GM18867 (cell line): Measurements from ENCODE around the gene ACOX3.
A peak's percentile ranks its signal among the peaks of the same experiment; 100 is the strongest.
"Not testable (repeated sequence)": the region's sequence is repeated elsewhere in the genome, so short reads cannot be mapped to it uniquely, and the experiment has no call there.

Experiments
- ATAC-seq: cut with Tn5 transposase; IDR thresholded peaks from one replicate; pipeline ENCODE4 v1.9.1; 2021; ENCODE audit warnings: mild to moderate bottlenecking, moderate library complexity; ENCODE audit not compliant: unreplicated experiment

ACOX3 gene

DNA sequence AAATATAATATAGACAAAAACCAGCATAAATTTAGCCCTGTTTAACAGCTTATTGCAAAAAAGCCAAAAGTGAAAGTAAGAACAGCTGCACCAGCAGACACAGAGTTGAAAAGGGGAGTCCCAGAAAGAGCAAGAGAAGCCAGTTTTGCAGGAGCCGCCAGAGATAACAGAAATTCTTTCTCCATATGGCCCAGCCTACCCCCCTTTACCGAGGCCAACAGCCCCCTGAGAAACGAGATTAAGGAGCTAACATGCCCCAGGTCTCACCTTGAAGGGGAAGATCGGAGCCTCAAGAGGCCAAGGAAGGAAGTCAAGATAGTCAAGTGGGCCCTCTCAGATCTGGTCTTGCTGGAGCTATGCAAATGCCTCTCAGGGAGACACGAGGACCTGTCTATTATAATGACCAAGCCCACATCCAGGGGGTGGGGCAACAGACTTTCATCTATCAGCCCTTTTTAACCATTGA, 4.8 kb downstream of the ACOX3 start:
- peak; percentile 67 for ATAC-seq

DNA sequence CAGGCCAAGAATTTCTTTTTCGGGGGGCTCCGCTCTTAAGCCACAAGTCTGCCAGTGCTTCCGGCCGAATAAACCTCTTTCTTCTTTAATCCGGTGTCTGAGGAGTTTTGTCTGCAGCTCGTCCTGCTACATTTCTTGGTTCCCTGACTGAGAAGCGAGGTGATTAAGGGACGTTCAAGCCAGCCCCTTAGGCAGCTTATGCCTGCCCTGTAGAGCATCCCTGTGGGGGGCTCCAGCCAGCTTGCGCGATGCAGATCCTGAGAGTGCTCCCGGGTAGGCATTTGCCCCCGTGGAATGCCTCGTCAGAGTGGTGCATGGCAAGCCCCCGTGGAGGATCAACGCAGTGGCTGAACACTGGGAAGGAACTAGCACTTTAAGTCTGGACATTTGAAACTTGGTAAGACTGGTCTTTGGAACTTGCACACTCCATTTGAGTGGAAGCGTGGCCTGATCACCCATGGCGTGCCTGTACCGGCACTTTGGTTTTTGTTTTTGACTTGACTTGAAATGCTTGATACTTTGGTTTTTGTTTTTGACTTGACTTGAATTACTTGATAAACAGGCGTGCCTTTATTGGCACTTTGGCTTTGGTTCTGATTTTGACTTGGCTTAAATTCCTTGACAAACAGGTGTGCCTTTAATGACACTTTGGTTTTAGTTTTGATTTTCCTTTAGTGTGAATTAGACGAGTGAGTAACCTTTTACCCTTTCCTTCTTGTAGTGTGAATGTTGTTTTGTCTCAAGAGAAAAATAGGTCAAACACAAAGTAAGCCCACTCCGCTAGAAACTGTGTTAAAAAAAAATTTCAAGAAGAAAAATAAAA, 6.1 kb downstream of the ACOX3 start:
- no peak for ATAC-seq

DNA sequence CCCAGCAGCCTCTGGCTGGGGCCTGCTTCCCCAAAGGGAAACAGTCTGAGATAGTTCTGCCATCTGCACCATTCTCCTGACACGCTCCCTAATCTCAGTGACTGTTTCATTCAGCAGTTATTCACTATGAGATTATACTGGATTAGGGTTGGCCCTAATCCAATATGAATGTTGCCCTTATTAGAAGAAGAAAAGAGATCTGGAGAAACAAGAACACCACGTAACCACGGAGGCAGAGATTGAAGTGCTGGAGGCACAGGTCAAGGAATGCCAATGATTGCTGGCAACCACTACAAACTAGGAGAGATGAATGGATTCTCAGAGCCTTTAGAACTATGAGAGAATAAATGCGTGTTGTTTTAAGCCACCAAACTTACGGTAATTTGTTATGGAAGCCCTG, 7.4 kb downstream of the ACOX3 start:
- ATAC-seq, result no peak

DNA sequence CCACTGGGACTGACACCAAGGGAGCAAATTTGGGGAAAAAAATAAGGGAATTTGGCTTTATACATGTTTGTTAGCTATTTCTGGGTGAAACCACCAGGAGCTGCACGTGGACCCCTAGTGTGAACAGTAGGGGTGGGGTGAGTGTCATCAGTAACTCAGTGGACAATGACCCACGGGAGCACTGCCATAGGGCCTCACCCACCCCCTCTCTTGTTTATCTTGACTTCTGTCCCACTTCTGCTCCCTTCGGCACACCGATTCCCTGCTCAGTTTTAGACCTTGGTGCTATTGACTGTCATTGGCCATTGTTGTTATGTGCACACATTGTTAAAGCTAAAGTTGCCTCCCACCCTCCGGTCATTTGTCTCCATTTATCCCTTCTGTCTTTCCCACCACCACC, 9.0 kb downstream of the ACOX3 start:
- no peak for ATAC-seq

DNA sequence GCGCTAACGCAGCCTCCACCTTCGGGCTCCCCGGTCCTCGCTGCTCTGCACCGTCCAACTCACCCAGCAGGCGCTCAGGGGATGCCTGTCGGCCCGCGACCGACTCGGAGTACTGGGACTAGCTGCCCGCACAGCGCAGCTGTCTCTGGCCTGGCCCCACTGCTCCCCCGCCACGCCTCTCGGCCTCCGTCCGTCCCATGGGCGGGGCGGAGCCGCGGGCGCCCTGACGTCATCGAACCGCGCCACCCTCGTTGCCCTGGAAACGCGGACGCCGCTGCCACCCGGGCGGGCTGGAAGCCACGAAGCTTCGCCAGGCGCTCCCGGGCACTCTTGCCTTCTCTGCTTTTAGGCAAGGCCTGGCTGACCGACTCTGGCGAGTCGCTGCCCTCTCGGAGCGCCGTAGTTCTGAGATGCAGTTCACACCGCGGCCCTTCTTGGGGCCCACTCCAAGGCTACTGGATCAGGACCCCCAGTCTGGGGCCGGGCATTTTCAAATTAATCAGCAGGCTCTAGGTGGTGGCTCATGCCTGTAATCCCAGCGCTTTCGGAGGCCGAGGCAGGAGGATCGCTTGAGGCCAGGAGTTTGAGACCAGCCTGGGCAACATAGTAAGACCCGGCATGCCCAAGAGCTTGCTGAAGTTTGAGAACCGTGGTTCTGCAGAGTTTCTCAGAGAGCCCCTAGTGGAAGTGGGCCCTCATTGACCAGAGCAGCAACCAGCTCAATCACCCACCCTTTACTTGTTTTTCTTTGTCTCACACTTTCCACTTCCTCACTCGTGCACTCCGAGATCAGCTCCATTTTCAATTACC, 12.0 kb downstream of the ACOX3 start:
- ATAC-seq, result peak; percentile 93

DNA sequence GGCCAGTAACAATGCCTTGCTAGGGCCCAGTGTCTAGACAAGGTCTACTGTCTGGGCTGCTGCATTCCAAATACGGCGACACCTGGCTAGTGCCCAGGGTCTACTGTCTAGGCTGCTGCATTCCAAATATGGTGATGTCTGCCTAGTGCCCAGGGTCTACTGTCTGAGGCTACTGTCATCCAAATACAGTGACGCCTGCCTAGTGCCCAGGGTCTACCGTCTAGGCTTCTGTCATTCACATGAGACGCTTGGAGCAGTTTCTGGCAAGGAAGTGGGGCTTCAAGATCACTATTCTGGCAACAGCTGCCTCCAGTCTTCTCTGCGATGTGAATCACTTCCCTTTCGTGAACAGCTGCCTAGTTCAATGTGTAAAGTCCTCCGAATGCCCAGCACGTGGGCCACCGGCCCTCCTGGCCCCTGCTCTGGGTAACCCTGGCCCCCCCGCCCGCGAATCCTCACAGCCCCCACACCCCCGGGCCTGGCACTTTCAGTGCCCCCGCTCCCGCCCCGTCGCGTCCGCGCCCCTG, 12.7 kb downstream of the ACOX3 start:
- peak; percentile 45 for ATAC-seq

DNA sequence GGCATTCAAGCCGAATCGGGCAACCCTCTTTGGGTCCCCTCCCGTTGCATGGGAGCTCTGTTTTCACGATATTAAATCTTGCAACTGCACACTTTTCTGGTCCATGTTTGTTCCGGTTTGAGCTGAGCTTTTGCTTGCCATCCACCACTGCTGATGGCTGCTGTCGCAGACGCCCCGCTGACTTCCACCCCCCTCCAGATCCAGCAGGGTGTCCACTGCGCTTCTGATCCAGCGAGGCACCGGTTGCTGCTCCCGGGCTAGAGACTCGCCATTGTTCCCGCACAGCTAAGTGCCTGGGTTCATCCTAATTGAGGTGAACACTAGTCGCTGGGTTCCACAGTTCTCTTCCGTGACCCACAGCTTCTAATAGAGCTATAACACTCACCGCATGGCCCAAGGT, 13.3 kb downstream of the ACOX3 start:
- no peak for ATAC-seq

DNA sequence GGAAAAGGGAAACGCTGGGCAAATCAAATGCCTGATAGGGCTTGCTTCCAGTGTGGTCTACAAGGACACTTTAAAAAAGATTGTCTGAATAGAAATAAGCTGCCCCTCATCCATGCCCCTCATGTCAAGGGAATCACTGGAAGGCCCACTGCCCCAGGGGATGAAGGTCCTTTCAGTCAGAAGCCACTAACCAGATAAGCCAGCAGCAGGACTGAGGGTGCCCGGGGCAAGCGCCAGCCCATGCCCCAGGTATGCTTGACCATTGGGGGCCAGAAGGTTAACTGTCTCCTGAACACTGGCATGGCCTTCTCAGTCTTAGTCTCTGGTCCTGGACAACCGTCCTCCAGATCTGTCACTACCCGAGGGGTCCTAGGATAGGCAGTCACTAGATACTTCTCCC, 17.7 kb downstream of the ACOX3 start:
- ATAC-seq, result no peak

DNA sequence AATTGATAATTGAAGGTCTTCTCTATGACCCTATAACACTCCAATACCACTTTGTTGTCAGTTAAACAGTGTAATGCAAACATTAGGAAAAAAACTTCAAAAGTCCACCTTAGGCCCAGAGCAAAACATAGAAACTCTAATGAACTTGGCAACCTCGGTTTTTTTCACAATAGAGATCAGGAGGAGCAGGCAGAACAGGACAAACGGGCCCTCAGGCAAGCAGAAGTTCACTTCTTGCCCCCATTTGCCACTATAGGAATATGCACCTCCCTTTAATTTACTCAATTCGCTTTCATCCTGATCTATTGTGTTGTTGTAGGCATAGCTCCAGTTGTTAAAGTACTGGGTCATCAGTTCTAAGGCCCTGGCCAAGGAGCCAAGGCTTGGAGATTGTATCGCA, 18.2 kb downstream of the ACOX3 start:
- no peak for ATAC-seq

DNA sequence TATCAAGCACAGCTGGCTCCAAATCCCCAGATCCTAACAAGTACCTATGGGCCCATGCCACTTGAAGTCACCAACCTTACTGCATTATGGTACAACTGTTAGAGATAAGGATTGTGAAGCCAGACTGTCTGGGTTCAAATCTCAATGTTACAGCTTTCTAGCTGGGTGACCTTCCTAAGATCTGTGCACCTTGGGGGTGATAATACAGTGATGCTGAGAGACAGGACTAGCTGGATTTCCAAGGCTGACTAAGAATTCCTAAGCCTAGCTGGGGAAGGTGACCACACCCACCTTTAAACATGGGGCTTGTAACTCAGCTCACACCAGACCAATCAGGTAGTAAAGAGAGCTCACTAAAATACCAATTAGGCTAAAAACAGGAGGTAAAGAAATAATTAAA, 20.4 kb downstream of the ACOX3 start:
- ATAC-seq, result not testable (repeated sequence)

DNA sequence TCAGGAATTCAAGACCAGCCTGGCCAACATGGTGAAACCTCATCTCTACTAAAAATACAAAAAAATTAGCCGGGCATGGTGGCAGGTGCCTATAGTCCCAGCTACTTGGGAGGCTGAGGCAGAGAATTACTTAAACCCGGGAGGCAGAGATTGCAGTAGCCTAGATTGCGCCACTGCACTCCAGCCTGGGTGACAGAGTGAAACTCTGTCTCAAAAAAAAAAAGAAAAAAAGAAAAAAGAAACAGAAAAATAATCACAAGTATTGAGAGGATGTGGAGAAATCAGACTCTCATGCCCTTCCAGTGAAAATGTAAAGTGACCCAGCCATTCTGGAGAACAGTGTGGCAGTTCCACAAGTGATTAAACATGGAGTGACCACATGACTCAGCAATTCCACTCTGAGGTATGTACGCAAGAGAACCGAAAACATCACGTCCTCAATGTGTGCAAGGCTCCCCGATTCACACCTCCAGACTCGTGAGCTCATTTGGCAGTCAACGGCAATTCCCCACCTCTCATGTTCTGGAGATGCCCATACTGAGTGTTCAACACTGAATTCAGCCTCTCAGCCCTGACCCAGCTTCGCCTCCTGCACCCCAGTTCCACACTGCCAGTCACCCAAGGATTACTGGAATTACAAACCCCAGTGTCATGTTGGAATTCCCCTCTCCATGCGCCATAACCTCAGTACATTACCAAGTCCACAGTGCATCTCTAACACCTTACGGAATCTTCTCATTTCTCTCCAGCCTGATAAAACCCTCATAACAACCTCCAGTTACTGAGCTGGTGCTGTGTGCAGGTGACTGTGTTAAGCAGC, 21.1 kb downstream of the ACOX3 start:
- peak; percentile 93 for ATAC-seq

DNA sequence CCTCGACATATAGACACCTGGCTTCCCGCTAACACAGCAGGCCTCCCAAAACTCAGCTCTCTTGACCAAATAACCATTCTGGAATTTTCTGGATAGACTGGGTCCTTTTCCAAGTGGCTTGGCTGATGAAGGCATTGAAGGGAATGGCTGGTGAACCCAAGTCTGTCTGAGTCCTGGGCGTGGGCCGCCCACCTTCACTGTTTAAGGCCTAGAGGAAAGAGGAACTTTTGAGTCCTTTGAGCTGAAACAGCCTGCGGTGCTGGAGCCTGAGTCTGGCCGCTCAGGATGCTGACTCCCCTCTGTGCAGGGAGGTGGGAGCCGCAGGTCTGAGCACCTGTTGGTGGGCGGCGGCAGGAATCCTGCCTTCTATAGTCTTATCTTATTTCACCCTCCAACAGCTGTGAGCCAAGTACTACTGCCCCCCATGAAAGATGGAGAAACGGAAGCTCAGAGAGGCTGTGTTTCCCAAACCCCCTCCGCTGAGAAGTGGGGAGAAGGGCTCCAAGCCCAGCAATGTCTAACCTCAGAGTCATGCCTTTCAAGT, 23.4 kb downstream of the ACOX3 start:
- no peak for ATAC-seq

DNA sequence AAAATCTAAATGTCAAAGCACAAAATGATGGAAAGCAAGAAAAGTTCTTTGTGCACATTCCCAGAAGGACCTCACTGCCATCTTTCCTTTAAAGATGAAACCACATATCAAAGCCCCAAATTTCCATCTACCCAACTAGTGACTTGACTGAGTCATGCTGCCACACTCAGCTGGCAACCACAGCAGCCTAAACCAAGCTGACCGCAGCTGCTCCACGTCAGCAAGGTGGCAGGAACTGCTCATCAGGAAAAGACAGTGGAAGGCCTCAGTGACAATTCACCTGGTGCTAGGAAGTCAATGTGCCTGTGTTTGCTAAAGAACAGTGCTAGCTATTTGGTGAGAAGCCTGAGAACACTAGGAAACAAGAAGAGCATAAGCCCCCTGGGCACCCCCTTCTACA, 26.1 kb downstream of the ACOX3 start:
- ATAC-seq, result no peak

DNA sequence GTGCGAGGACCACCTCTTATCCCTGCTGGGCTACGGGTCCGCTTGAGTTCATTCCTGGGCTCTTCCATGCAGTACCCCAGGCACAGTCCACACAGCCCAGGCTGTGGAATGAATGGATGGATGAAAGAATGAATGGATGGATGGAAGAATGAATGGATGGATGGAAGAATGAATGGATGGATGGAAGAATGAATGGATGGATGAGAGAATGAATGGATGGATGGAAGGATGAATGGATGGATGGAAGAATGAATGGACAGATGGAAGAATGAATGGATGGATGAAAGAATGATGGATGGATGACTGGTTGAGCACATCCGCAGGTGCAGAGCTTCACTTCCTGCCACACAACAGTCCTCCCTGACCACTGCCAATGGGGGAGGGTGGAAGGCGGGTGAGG, 28.2 kb downstream of the ACOX3 start:
- no peak for ATAC-seq

DNA sequence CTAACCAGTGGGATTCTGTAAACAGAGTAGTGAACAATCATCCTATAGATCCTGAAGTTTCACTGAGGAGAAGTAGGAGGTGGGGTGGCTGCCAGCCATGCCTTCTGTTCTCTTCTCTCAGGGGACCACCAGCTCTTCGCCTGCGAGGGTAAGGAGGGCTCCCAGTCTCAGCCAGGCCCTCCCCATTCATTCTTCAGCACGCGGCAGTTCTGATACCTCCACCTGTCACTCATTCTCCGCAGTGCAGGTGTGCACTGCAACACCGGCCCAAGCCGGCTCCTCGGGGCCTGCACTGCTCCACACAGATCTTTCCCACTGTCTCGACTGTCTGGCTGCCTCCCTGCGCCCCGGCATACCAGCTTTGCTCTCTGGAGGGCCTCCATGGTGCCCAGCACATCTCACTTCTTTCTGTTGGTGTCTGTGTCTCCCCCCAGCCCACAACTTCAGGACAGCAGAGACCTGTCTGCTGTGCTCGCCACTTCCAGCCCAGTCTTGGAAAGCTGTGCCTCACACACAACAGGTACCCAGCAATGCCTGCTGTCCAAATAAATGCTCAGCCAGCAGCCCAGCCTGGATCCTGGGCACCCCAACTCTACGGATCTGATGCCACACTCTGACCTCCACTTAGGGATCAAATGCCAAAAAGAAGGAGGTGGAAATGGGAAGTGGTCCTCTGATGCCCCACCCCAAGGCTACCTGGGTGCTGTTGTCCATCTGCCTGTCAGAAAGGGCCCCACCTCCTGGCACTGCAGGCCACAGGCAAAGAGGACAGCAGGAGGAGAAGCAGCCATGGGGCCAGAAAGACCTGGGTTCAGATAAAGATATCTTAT, 29.0 kb downstream of the ACOX3 start:
- ATAC-seq, result no peak

DNA sequence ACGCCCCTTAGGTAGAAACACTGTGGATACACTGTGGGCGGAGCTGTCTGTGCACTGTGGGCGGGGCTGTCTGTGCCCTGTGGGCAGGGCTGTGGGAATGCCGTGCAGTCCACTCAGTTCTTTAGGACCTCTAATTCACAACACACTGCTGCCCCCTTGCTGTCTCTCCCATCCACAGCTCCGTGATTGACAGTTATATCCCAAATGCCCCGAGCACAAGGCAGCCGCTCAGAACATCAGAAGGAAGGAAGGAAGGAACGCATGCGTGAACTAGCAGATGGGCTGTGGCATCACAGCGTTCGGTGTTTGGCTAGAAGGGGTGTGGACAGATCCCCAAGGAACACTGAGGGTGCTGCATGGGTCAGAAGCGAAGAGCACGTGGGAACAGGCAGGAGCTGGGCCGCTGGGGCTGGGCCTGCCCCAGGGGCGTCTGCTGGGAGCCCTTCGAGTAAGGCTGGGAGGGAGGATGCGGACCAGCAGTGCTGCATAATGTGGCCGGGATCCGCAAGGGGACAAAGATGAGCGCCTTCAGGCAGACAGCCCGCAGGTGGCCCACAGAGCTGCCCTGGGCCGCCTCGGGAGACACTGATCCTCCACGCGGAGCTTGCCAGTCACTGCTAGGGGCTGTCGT, 29.8 kb downstream of the ACOX3 start:
- no peak for ATAC-seq

DNA sequence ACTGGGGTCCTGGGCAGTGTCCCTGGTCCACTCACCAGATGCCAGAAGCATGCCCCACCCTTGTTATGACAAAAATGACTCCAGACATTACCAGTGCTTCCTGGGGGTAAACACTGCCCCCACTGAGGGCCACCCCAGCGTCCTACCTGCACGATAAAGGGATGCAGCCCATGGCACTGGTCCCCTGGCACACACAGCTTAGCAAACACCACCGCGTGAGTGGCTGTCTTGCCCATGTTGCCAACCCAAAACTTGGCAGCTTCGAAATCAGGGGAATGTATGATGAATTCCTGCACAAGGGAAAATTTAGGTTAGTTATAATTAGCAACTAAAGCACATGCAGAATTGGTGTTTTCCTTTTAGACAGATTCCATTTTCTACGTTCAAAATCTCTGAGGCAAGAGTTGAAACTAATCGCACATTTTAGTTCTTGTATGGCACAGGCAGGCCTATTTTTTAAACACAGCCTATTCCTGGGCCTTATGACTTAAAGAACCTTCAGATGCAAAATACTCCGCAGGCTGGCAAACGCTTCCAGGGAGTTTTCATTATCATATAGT, 30.4 kb downstream of the ACOX3 start:
- no peak for ATAC-seq

DNA sequence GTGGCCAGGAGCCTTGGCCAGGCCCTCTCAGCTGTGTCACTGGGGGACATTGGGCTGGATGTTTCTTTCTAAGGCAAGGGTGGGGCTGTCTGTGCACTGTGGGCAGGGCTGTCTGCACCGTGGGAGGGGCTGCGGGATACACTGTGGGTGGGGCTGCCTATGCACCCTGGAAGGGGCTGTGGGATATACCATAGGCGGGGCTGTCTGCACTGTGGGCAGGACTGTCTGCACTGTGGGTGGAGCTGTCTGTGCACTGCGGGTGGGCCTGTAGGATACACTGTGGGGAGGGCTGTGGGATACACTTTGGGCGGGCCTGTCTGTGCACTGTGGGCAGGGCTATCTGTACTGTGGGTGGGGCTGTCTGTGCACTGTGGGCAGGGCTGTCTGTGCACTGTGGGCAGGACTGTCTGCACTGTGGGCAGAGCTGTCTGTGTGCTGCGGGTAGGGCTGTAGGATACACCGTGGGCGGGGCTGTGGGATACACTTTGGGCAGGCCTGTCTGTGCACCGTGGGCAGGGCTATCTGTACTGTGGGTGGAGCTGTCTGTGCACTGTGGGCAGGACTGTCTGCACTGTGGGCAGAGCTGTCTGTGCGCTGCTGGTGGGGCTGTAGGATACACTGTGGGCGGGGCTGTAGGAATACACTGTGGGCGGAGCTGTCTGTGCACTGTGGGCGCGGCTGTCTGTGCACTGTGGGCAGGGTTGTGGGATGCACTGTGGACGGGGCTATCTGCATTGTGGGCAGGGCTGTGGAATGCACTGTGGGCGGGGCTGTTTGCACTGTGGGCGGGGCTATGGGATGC, 31.1 kb downstream of the ACOX3 start:
- peak; percentile 71 for ATAC-seq
